Astrocyte (in vitro differentiated cells and primary cell): ENCODE data around the gene OR1L8.

ENCODE experiments used
- EZH2 ChIP-seq: IDR thresholded peaks from 2 replicates; pipeline ENCODE4 v1.6.1; 2012; ENCODE audit warnings: mild to moderate bottlenecking, low read length, inconsistent platforms; ENCODE audit not compliant: insufficient read depth
- TF ChIP-seq, protein P1 (sequence below): IDR thresholded peaks from 2 replicates; pipeline ENCODE4 v1.5.1; 2011; ENCODE audit warnings: low read depth, mild to moderate bottlenecking, inconsistent platforms, low read length, moderate library complexity; ENCODE audit not compliant: insufficient read depth

DNA sequence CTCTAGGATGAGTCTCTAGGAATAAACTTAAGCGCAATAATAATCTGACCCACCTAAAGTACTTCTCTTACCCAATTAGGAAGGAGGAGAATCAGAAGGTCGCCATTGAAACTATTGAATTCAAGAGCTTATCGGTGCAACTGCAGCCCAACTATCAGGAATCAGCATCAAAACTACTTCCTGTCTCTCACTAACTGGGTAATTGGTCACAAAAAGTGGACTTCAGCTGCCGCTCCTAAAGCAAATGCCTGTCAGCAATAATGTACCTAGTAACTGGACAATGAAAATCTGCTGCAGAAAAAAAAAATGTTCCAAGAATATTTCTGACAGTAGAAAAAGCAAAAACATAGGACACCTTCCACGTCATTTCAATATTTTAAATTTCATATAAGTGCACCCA, 3.3 kb downstream of the OR1L8 start:
- TF ChIP-seq, protein P1, sequence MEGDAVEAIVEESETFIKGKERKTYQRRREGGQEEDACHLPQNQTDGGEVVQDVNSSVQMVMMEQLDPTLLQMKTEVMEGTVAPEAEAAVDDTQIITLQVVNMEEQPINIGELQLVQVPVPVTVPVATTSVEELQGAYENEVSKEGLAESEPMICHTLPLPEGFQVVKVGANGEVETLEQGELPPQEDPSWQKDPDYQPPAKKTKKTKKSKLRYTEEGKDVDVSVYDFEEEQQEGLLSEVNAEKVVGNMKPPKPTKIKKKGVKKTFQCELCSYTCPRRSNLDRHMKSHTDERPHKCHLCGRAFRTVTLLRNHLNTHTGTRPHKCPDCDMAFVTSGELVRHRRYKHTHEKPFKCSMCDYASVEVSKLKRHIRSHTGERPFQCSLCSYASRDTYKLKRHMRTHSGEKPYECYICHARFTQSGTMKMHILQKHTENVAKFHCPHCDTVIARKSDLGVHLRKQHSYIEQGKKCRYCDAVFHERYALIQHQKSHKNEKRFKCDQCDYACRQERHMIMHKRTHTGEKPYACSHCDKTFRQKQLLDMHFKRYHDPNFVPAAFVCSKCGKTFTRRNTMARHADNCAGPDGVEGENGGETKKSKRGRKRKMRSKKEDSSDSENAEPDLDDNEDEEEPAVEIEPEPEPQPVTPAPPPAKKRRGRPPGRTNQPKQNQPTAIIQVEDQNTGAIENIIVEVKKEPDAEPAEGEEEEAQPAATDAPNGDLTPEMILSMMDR, result no peak
- TF ChIP-seq EZH2, result no peak
